OCI-LY3 (cell line): ENCODE data around the gene NCOA1.
A peak's percentile ranks its signal among the peaks of the same experiment; 100 is the strongest.
"Not testable (repeated sequence)": the region's sequence is repeated elsewhere in the genome, so short reads cannot be mapped to it uniquely, and the experiment has no call there.

ENCODE experiments used
- H2AFZ ChIP-seq: fragments of 200-600, 300-600 bp; shearing (Covaris generic); 2 replicates; pipeline ENCODE4 v1.6.0; 2014; ENCODE audit warnings: antibody characterized with exemption, low read depth, low read length
- H3K27ac ChIP-seq: fragments of 200-600, 300-600 bp; sonication (generic); 2 replicates; pipeline ENCODE4 v1.5.1; 2014; ENCODE audit warnings: mild to moderate bottlenecking, low read length, moderate library complexity, mixed read lengths
- H3K27me3 ChIP-seq: fragments of 200-600, 300-600 bp; sonication (generic); 2 replicates; pipeline ENCODE4 v1.6.1; 2014; ENCODE audit warnings: low read depth, low read length, mixed read lengths
- H3K36me3 ChIP-seq: fragments of 200-600, 300-600 bp; sonication (generic); replicated peaks from 2 replicates; pipeline ENCODE3; 2014; ENCODE audit warnings: low read depth, low read length, mixed read lengths
- H3K4me1 ChIP-seq: fragments of 300-600, 200-600 bp; sonication (generic); 2 replicates; pipeline ENCODE4 v1.6.1; 2014; ENCODE audit warnings: low read length, mixed read lengths
- H3K4me2 ChIP-seq: fragments of 200-600, 300-600 bp; sonication (generic); 2 replicates; pipeline ENCODE4 v1.6.1; 2014; ENCODE audit warnings: low read length, mixed read lengths
- H3K4me3 ChIP-seq: fragments of 300-600, 200-600 bp; sonication (generic); 2 replicates; pipeline ENCODE4 v1.5.1; 2014; ENCODE audit warnings: antibody characterized with exemption, mild to moderate bottlenecking, low read length, moderate library complexity
- H3K79me2 ChIP-seq: fragments of 300-600, 200-600 bp; shearing (Covaris generic); 2 replicates; pipeline ENCODE4 v1.6.1; 2014; ENCODE audit warnings: mild to moderate bottlenecking, low read length, mixed read lengths
- H3K9ac ChIP-seq: fragments of 300-600, 200-600 bp; shearing (Covaris generic); 2 replicates; pipeline ENCODE4 v1.6.0; 2014; ENCODE audit warnings: mild to moderate bottlenecking, low read length, moderate library complexity
- H3K9me3 ChIP-seq: fragments of 200-600, 300-600 bp; shearing (Covaris generic); 2 replicates; pipeline ENCODE4 v1.6.1; 2014; ENCODE audit warnings: low read length, mixed read lengths; ENCODE audit not compliant: insufficient read depth
- H4K20me1 ChIP-seq: fragments of 200-600, 300-600 bp; sonication (generic); 2 replicates; pipeline ENCODE4 v1.6.1; 2016; ENCODE audit warnings: low read length, mixed read lengths; ENCODE audit not compliant: insufficient read depth
- EZH2phosphoT487 ChIP-seq: fragments of 200-600 bp; shearing (Covaris generic); IDR thresholded peaks from 2 replicates; pipeline ENCODE4 v1.6.1; 2018; ENCODE audit warnings: antibody characterized with exemption, mixed run types, low read depth
- TF ChIP-seq, protein P1 (sequence below): fragments of 200-600, 300-600 bp; sonication (generic); IDR thresholded peaks from 2 replicates; pipeline ENCODE4 v1.5.1; 2014; ENCODE audit warnings: antibody characterized with exemption, low read length, low read depth

The NCOA1 gene

DNA sequence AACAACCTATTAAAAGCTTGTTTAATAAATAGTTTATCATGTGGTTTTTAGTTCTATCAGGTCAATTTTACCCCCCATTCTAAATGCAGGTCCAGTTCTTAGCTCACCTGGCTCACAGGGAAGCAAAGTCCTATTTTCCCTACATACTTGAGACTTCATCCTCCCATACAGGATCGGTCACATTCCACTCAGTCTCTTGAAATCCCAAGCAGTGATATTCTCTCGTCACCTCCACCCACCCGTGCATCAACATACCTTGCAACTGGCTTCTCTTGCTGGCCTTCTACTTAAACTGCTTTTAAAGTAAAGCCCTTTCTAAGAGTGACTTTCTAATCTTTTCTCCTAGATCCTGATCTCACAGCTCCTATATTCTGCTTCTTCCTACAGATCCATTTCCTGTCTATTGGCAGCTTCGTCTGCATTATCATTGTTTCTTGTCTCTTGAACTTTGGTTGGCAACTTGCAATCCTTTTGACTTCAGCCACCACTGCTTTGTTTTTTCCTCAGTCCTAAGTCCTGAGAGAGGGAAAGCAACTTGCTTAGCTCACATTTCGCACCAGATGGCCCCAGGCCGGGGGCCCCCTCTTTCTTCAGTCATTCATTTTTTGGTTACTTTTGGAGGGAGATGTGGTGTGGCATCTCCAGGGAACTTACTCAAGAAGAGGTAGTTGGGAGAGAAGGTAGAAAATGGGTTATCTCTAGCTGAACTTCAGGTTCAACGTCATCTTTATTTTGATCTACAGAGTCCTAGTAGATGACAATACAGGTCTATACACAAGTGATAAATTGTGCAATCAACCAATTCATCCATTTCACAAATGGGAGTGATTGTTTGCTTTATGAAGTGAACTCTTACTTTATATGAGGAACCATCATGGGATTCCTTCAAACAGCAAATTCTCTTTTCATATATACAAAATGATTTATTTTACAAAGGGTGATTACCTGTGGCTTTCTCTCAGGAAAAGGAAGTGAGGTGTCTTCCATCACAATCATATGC lies 23.9 kb upstream of the NCOA1 start:
- H3K27ac ChIP-seq = no peak overlapping the region
- H4K20me1 ChIP-seq = no peaks in the 10 kb centered on the region
- H3K79me2 ChIP-seq = no peaks in the 10 kb centered on the region
- no peak overlapping the region for H3K9ac ChIP-seq
- H3K4me2 ChIP-seq = no peak overlapping the region
- no peaks in the 10 kb centered on the region for H3K9me3 ChIP-seq
- no peak overlapping the region for H3K4me3 ChIP-seq
- peaks cover 17% of the 10 kb centered on the region for H3K4me1 ChIP-seq
- H3K27me3 ChIP-seq = peaks cover 2% of the 10 kb centered on the region; the same call in 1 of the 2 replicates
- TF ChIP-seq, protein P1, sequence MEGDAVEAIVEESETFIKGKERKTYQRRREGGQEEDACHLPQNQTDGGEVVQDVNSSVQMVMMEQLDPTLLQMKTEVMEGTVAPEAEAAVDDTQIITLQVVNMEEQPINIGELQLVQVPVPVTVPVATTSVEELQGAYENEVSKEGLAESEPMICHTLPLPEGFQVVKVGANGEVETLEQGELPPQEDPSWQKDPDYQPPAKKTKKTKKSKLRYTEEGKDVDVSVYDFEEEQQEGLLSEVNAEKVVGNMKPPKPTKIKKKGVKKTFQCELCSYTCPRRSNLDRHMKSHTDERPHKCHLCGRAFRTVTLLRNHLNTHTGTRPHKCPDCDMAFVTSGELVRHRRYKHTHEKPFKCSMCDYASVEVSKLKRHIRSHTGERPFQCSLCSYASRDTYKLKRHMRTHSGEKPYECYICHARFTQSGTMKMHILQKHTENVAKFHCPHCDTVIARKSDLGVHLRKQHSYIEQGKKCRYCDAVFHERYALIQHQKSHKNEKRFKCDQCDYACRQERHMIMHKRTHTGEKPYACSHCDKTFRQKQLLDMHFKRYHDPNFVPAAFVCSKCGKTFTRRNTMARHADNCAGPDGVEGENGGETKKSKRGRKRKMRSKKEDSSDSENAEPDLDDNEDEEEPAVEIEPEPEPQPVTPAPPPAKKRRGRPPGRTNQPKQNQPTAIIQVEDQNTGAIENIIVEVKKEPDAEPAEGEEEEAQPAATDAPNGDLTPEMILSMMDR = no peak
- TF ChIP-seq EZH2phosphoT487 = no peak
- no peaks in the 10 kb centered on the region for H3K36me3 ChIP-seq
- H2AFZ ChIP-seq = no peak overlapping the region

DNA sequence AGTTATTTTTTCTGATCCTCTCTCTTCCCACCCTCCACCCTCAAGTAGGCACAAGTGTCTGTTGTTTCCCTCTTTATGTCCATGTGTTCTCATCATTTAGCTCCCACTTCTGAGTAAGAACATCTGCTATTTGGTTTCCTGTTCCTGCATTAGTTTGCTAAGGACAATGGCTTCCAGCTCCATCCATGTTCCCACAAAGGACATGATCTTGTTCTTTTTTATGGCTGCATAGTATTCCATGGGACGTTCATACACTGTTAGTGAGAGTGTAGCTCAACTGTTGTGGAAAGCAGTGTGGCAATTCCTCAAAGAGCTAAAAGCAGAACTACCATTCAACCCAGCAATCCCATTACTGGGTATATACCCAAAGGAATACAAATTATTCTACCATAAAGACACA lies 22.6 kb upstream of the NCOA1 start:
- H3K79me2 ChIP-seq, H3K4me3 ChIP-seq, H2AFZ ChIP-seq, H3K27ac ChIP-seq, H3K9ac ChIP-seq, H3K9me3 ChIP-seq, H3K27me3 ChIP-seq, H3K36me3 ChIP-seq, H3K4me2 ChIP-seq, H4K20me1 ChIP-seq: not testable (repeated sequence)
- H3K4me1 ChIP-seq = peaks cover 12% of the 10 kb centered on the region

DNA sequence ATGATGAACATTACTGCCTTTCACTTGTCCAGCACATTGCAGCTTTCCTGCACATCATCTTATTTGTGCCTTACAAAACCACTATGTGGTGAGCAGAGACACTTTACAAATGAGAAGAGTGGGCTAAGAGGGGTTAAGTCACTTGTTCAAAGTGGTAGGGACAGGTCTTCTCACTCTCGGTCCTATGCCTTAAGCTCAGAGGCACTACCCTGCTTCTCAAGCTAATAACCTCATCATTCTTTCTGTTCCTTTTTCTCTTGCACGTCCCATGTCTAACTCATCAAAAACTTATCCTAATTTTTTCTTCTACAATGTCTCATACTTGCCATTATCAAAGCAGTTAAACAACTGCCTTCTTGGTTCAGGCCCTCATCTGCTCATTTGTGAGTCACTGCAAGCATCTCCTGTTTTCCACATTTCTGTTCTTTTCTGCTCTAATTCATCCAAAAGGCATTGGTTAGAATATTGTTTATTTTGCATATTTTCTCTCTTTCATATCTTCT lies 21.9 kb upstream of the NCOA1 start:
- Histone ChIP-seq H3K27me3 (peaks cover 2% of the 10 kb centered on the region; the same call in 1 of the 2 replicates), H3K4me2 (peak overlapping the region; percentile 53), H3K36me3 (no peaks in the 10 kb centered on the region), H2AFZ (peak overlapping the region; percentile 39; the same call in 1 of the 2 replicates), H3K27ac (no peak overlapping the region), H3K79me2 (no peaks in the 10 kb centered on the region), H3K9ac (no peak overlapping the region; the same call in 1 of the 2 replicates), H3K4me3 (no peak overlapping the region), H3K4me1 (peaks cover 12% of the 10 kb centered on the region), H4K20me1 (no peaks in the 10 kb centered on the region), H3K9me3 (no peaks in the 10 kb centered on the region)
- TF ChIP-seq, protein P1 = no peak
- no peak for TF ChIP-seq EZH2phosphoT487

DNA sequence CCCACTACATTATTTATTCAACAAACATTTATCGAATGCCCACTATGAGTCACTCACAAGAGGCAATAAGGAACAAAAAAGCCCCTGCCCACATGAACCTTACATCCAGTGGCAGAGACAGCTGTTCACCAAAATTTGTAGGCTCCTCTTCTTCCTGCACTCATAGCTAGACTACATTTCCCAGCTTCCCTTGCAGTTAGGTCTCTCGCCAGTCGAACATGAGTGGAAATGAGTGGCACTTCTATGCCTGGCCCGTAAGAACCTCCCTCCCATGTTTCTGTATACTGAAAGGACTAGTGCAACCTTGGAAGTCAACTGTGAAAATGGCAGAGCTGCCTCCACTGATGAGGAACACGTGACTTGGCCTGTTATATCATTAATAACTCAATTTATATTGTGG lies 19.4 kb upstream of the NCOA1 start:
- Histone ChIP-seq H3K27ac (no peak overlapping the region), H3K9ac (no peak overlapping the region), H3K27me3 (peaks cover 2% of the 10 kb centered on the region; the same call in 1 of the 2 replicates), H3K9me3 (no peaks in the 10 kb centered on the region), H3K4me2 (no peak overlapping the region), H3K4me3 (no peak overlapping the region), H2AFZ (no peak overlapping the region), H4K20me1 (no peaks in the 10 kb centered on the region), H3K36me3 (no peaks in the 10 kb centered on the region), H3K4me1 (peaks cover 12% of the 10 kb centered on the region), H3K79me2 (no peaks in the 10 kb centered on the region)
- no peak for TF ChIP-seq EZH2phosphoT487
- TF ChIP-seq, protein P1 = no peak
